MM.1S (cell line): ENCODE measurements around the gene EPHA2.

Source experiments
- DNase-seq: peaks from one replicate; pipeline ENCODE4 v3.0.0-alpha.2; 2015
- H2AFZ ChIP-seq: fragments of 300-600 bp; sonication (generic); 2 replicates; pipeline ENCODE4 v1.6.0; 2016; ENCODE audit warnings: antibody characterized with exemption, low read length
- H3F3A ChIP-seq: fragments of 300-600 bp; sonication (generic); 2 replicates; pipeline ENCODE4 v1.6.1; 2016; ENCODE audit warnings: mild to moderate bottlenecking, antibody characterized with exemption, low read length, moderate library complexity, mixed read lengths; ENCODE audit not compliant: insufficient read depth
- H3K27ac ChIP-seq: fragments of 300-600 bp; sonication (generic); 2 replicates; pipeline ENCODE4 v1.5.1; 2016; ENCODE audit warnings: mild to moderate bottlenecking, low read length
- H3K27me3 ChIP-seq: fragments of 300-600 bp; sonication (generic); replicated peaks from 2 replicates; pipeline ENCODE4 v1.6.0; 2016; ENCODE audit warnings: low read length; ENCODE audit not compliant: insufficient read depth
- H3K36me3 ChIP-seq: fragments of 300-600 bp; sonication (generic); replicated peaks from 2 replicates; pipeline ENCODE4 v1.6.1; 2016; ENCODE audit warnings: mild to moderate bottlenecking, low read length, mixed read lengths; ENCODE audit not compliant: insufficient read depth
- H3K4me1 ChIP-seq: fragments of 300-600 bp; sonication (generic); 2 replicates; pipeline ENCODE4 v1.6.1; 2016; ENCODE audit warnings: low read length, mixed read lengths
- H3K4me2 ChIP-seq: fragments of 300-600 bp; sonication (generic); 2 replicates; pipeline ENCODE4 v1.6.0; 2016; ENCODE audit warnings: low read depth, low read length
- H3K4me3 ChIP-seq: fragments of 300-600 bp; sonication (generic); 2 replicates; pipeline ENCODE4 v1.5.1; 2016; ENCODE audit warnings: low read length, mixed read lengths
- H3K79me2 ChIP-seq: fragments of 300-600 bp; sonication (generic); 2 replicates; pipeline ENCODE4 v1.6.1; 2016; ENCODE audit warnings: mixed run types, low read length, mixed read lengths
- H3K9ac ChIP-seq: fragments of 300-600 bp; sonication (generic); 2 replicates; pipeline ENCODE4 v1.6.1; 2016; ENCODE audit warnings: low read length, mixed read lengths
- H3K9me2 ChIP-seq: fragments of 300-600 bp; sonication (generic); replicated peaks from 2 replicates; pipeline ENCODE4 v1.6.1; 2016; ENCODE audit warnings: mild to moderate bottlenecking, low read length, mixed read lengths; ENCODE audit not compliant: insufficient read depth
- H3K9me3 ChIP-seq: fragments of 300-600 bp; sonication (generic); replicated peaks from 2 replicates; pipeline ENCODE4 v1.6.1; 2016; ENCODE audit warnings: mild to moderate bottlenecking, low read length, mixed read lengths; ENCODE audit not compliant: insufficient read depth
- H4K20me1 ChIP-seq: fragments of 300-600 bp; sonication (generic); 2 replicates; pipeline ENCODE4 v1.6.1; 2016; ENCODE audit warnings: mild to moderate bottlenecking, low read length, moderate library complexity, mixed read lengths; ENCODE audit not compliant: insufficient read depth
- CTCF ChIP-seq: fragments of 300-600 bp; sonication (generic); IDR thresholded peaks from 2 replicates; pipeline ENCODE4 v1.5.1; 2016; ENCODE audit warnings: antibody characterized with exemption, low read length, mixed read lengths
- EZH2 ChIP-seq: fragments of 300-600 bp; sonication (generic); optimal IDR thresholded peaks from 2 replicates; pipeline ENCODE3; 2017; ENCODE audit warnings: low read depth, mild to moderate bottlenecking, antibody characterized with exemption, low read length, mixed read lengths
- EZH2phosphoT487 ChIP-seq: fragments of 300-600 bp; sonication (generic); IDR thresholded peaks from 2 replicates; pipeline ENCODE4 v1.6.1; 2018; ENCODE audit warnings: antibody characterized with exemption, low read length

The EPHA2 gene

GRCh38 chr1:16166117-16166516 lies 10.2 kb upstream of the EPHA2 start:
- H3K4me2 ChIP-seq: no peak overlapping the region

GRCh38 chr1:16165548-16165947 lies 9.7 kb upstream of the EPHA2 start:
- Histone ChIP-seq H3F3A (peaks cover 12% of the 10 kb centered on the region), H3K9me3 (no peaks in the 10 kb centered on the region), H3K9ac (no peak overlapping the region), H3K4me1 (peaks cover 7% of the 10 kb centered on the region), H3K4me2 (no peak overlapping the region), H4K20me1 (no peaks in the 10 kb centered on the region), H3K27me3 (peaks cover 21% of the 10 kb centered on the region), H3K79me2 (no peaks in the 10 kb centered on the region), H3K27ac (no peak overlapping the region), H2AFZ (no peak overlapping the region), H3K36me3 (no peaks in the 10 kb centered on the region), H3K9me2 (no peaks in the 10 kb centered on the region), H3K4me3 (no peak overlapping the region)
- no peak for TF ChIP-seq EZH2
- TF ChIP-seq CTCF: no peak
- TF ChIP-seq EZH2phosphoT487: no peak
- DNase-seq: no peak

More at GRCh38 chr1:16166117-16166516, 10.2 kb upstream of the EPHA2 start:
- Histone ChIP-seq H3K9me2 (no peaks in the 10 kb centered on the region), H3K9ac (no peak overlapping the region), H4K20me1 (no peaks in the 10 kb centered on the region), H2AFZ (no peak overlapping the region), H3K4me1 (peaks cover 7% of the 10 kb centered on the region), H3F3A (peaks cover 12% of the 10 kb centered on the region), H3K36me3 (no peaks in the 10 kb centered on the region), H3K4me3 (no peak overlapping the region), H3K9me3 (no peaks in the 10 kb centered on the region), H3K79me2 (no peaks in the 10 kb centered on the region), H3K27ac (no peak overlapping the region), H3K27me3 (peaks cover 27% of the 10 kb centered on the region)
- TF ChIP-seq EZH2phosphoT487 (no peak), CTCF (no peak), EZH2 (no peak)
- DNase-seq: no peak

- DNase-seq: no peak
- Histone ChIP-seq H3K27me3 (peaks cover 16% of the 10 kb centered on the region), H3K4me1 (peaks cover 7% of the 10 kb centered on the region), H2AFZ (no peak overlapping the region), H3K9me3 (no peaks in the 10 kb centered on the region), H3K4me3 (no peak overlapping the region), H3K4me2 (no peak overlapping the region), H3K27ac (no peak overlapping the region), H3K9me2 (no peaks in the 10 kb centered on the region), H3K9ac (no peak overlapping the region), H4K20me1 (no peaks in the 10 kb centered on the region), H3F3A (peaks cover 12% of the 10 kb centered on the region), H3K36me3 (no peaks in the 10 kb centered on the region), H3K79me2 (no peaks in the 10 kb centered on the region)
- TF ChIP-seq EZH2 (no peak), CTCF (no peak), EZH2phosphoT487 (no peak)
Measured at GRCh38 chr1:16165073-16165364, 9.2 kb upstream of the EPHA2 start.
